ENCODE measurements around the gene RRP36.
A peak's percentile ranks its signal among the peaks of the same experiment; 100 is the strongest.
"Not testable (repeated sequence)": the region's sequence is repeated elsewhere in the genome, so short reads cannot be mapped to it uniquely, and the experiment has no call there.

Gene RRP36

GRCh38 chr6:42988486-42989020 lies 32.9 kb upstream of the RRP36 start:
- H3K4me3 ChIP-seq (ENCODE audit: control insufficient read depth, low read depth, low read length), result no peak overlapping the region
- TF ChIP-seq CTCF (conservative IDR thresholded peaks at IDR 0.05; ENCODE audit: control insufficient read depth, insufficient read depth, low read depth, low read length), result no peak
- peak; percentile 83 for DNase-seq (ENCODE audit: low read depth)

- no peak for TF ChIP-seq CTCF (conservative IDR thresholded peaks at IDR 0.05; ENCODE audit: control insufficient read depth, insufficient read depth, low read depth, low read length)
- H3K4me3 ChIP-seq (ENCODE audit: control insufficient read depth, low read depth, low read length), result no peak overlapping the region
- DNase-seq (ENCODE audit: low read depth), result no peak
Measured at GRCh38 chr6:42989923-42990322, 31.5 kb upstream of the RRP36 start.

DNA sequence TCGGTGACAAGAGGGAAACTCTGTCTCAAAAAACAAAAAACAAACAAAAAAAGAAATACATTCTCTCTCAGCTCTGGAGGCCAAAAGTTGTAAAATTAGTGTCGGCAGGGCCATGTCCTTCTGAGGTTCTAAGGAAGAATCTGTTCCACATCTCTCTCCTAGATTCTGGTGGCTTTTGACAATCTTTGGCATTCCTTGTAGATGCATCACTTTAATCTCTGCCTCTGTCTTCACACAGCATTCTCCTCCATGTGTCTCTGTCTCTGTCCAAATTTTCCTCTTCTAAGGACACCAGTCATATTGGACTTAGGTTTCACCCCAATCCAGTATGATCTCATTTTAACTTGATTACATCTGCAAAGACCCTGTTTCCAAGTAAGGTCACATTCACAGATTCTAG lies 28.0 kb upstream of the RRP36 start:
- H3K4me3 ChIP-seq (ENCODE audit: control insufficient read depth, low read depth, low read length), result no peak overlapping the region
- DNase-seq (ENCODE audit: low read depth), result no peak
- no peak for TF ChIP-seq CTCF (conservative IDR thresholded peaks at IDR 0.05; ENCODE audit: control insufficient read depth, insufficient read depth, low read depth, low read length)

- no peak overlapping the region for H3K4me3 ChIP-seq (ENCODE audit: control insufficient read depth, low read depth, low read length)
- DNase-seq (ENCODE audit: low read depth), result no peak
- peak; percentile 6 for TF ChIP-seq CTCF (conservative IDR thresholded peaks at IDR 0.05; ENCODE audit: control insufficient read depth, insufficient read depth, low read depth, low read length)
Measured at GRCh38 chr6:42996513-42996912, 24.9 kb upstream of the RRP36 start.

GRCh38 chr6:42998205-42998604 lies 23.2 kb upstream of the RRP36 start:
- DNase-seq (ENCODE audit: low read depth); H3K4me3 ChIP-seq (ENCODE audit: control insufficient read depth, low read depth, low read length): not testable (repeated sequence)

DNA sequence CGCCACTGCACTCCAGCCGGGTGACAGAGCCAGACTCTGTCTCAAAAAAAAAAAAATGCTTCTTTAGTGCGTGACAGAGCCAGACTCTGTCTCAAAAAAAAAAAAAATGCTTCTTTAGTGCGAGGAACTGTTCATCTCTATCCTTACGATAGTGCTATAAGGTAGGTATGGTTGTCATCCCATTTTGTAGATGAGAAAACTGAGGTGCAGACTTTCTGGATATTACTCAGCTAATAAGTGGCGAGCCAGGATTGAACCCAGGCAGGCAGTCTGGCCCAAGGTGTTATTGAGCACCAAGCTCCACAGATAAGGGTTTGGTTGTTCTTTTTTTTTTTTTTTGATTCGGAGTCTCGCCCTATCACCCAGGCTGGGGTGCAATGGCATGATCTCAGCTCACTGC lies 19.6 kb upstream of the RRP36 start:
- no peak for DNase-seq (ENCODE audit: low read depth)
- no peak for TF ChIP-seq CTCF (conservative IDR thresholded peaks at IDR 0.05; ENCODE audit: control insufficient read depth, insufficient read depth, low read depth, low read length)
- no peak overlapping the region for H3K4me3 ChIP-seq (ENCODE audit: control insufficient read depth, low read depth, low read length)

DNA sequence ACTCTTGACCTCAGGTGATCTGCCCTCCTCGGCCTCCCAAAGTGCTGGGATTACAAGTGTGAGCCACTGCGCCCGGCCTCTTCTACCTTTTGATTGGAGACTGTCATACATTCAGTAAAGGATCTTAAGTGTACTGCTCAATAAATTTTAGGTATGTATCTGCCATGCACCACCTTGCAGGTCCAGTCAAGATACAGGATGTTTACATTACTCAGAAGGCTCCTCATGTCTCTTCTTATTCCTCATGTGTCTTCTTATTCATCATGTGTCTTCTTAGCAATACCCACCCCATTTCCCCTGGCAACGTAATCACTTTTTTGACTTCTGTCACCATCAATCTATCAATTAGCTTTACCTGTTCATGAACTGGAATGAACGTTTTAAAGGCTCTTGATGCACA lies 15.6 kb upstream of the RRP36 start:
- H3K4me3 ChIP-seq (ENCODE audit: control insufficient read depth, low read depth, low read length), result no peak overlapping the region
- no peak for TF ChIP-seq CTCF (conservative IDR thresholded peaks at IDR 0.05; ENCODE audit: control insufficient read depth, insufficient read depth, low read depth, low read length)
- DNase-seq (ENCODE audit: low read depth), result no peak

Data from fibroblast of mammary gland (primary cell).